Hepatocyte (in vitro differentiated cells): ENCODE measurements around the gene TRMT11. TPM values are rescaled to one million over a fixed set of nuclear protein-coding genes. Genes with fewer than 3 reads are reported as not detected.

Experiments used
- DNase-seq: peaks from one replicate; pipeline ENCODE4 v3.0.0-alpha.2; 2016; ENCODE audit warnings: low spot score
- H2AFZ ChIP-seq: fragments of 200-600 bp; sonication (generic); 2 replicates; pipeline ENCODE4 v1.6.0; 2016; ENCODE audit warnings: antibody characterized with exemption, mild to moderate bottlenecking
- H3K27ac ChIP-seq: fragments of 200-600 bp; sonication (generic); 2 replicates; pipeline ENCODE4 v1.5.1; 2016; ENCODE audit warnings: mild to moderate bottlenecking
- H3K27me3 ChIP-seq: fragments of 200-600 bp; sonication (generic); 2 replicates; pipeline ENCODE4 v1.6.1; 2016
- H3K36me3 ChIP-seq: fragments of 200-600 bp; sonication (generic); replicated peaks from 2 replicates; pipeline ENCODE4 v1.5.1; 2016; ENCODE audit warnings: low read depth; ENCODE audit not compliant: insufficient read depth
- H3K4me1 ChIP-seq: fragments of 200-600 bp; sonication (generic); 2 replicates; pipeline ENCODE4 v1.5.1; 2016; ENCODE audit warnings: mild to moderate bottlenecking, moderate library complexity; ENCODE audit not compliant: insufficient read depth
- H3K4me2 ChIP-seq: fragments of 200-600 bp; sonication (generic); 2 replicates; pipeline ENCODE4 v1.6.0; 2016
- H3K4me3 ChIP-seq: fragments of 200-600 bp; sonication (generic); 2 replicates; pipeline ENCODE4 v1.5.1; 2016; ENCODE audit warnings: mild to moderate bottlenecking
- H3K79me2 ChIP-seq: fragments of 200-600 bp; sonication (generic); 2 replicates; pipeline ENCODE4 v1.6.0; 2017; ENCODE audit warnings: mild to moderate bottlenecking
- H3K9me2 ChIP-seq: fragments of 200-600 bp; sonication (generic); replicated peaks from 2 replicates; pipeline ENCODE4 v1.6.0; 2017; ENCODE audit warnings: mild to moderate bottlenecking; ENCODE audit not compliant: insufficient read depth
- H3K9me3 ChIP-seq: fragments of 200-600 bp; sonication (generic); 2 replicates; pipeline ENCODE4 v1.5.1; 2016; ENCODE audit warnings: low read depth, mild to moderate bottlenecking
- H4K20me1 ChIP-seq: fragments of 200-600 bp; sonication (generic); 2 replicates; pipeline ENCODE4 v1.6.0; 2016; ENCODE audit warnings: mild to moderate bottlenecking; ENCODE audit not compliant: insufficient read depth, poor library complexity, severe bottlenecking
- EZH2 ChIP-seq: fragments of 200-600 bp; sonication (generic); IDR thresholded peaks from 2 replicates; pipeline ENCODE4 v1.6.1; 2016; ENCODE audit warnings: antibody characterized with exemption, mild to moderate bottlenecking, borderline replicate concordance
- EZH2phosphoT487 ChIP-seq: fragments of 200-600 bp; sonication (generic); IDR thresholded peaks from one replicate; pipeline ENCODE4 v1.6.1; 2018; ENCODE audit warnings: antibody characterized with exemption, mild to moderate bottlenecking, low read depth, moderate library complexity; ENCODE audit not compliant: unreplicated experiment, severe bottlenecking
- WGBS: methylation state at CpG from one replicate; pipeline ENCODE4 v1.1.6; 2016; ENCODE audit warnings: low lambda C conversion rate; ENCODE audit errors: missing lambda C conversion rate; 5-methylcytosine and 5-hydroxymethylcytosine counted together
- polyA plus RNA-seq: library from polyadenylated mRNA; unstranded; fragments of >200 nt; fragmentation: Nextera tagmentation; extraction: Ambion mirVana; gene quantifications from 2 replicates; pipeline ENCODE4 v1.2.1, GENCODE V29; 2016
- total RNA-seq: library from RNA; depleted of rRNA; stranded (reverse); fragments of >200 nt; gene quantifications from 2 replicates; pipeline ENCODE4 v1.2.3, GENCODE V29; 2014
- TF ChIP-seq, protein P1 (sequence below): fragments of 200-600 bp; sonication (generic); IDR thresholded peaks from 2 replicates; pipeline ENCODE4 v1.5.1; 2016; ENCODE audit warnings: antibody characterized with exemption, mild to moderate bottlenecking; ENCODE audit not compliant: poor library complexity

Gene TRMT11
- total and polyA plus RNA-seq, 2 experiments from 2014 or later = 18.6 to 27.6 TPM

DNA sequence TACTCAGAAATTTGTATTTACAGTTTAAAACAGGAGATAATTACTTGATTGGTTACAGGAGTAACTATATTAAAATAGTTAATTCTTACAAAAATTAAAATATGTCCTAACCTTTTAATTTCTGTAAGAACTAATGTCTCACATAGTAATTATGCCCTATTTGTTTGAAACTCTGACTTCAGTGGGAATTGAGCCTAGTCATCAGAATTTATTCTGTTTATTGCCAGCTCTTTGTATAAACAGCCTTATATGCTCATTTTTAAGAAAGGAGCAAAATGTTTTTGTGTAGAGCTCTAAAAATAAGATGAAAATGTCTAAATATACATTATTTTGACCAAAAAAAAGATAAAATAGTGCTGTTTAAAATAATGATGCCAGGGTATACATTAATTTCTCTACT lies 21.5 kb downstream of the TRMT11 start:
- no peak overlapping the region for H3K4me2 ChIP-seq
- TF ChIP-seq EZH2phosphoT487 = no peak
- TF ChIP-seq, protein P1, sequence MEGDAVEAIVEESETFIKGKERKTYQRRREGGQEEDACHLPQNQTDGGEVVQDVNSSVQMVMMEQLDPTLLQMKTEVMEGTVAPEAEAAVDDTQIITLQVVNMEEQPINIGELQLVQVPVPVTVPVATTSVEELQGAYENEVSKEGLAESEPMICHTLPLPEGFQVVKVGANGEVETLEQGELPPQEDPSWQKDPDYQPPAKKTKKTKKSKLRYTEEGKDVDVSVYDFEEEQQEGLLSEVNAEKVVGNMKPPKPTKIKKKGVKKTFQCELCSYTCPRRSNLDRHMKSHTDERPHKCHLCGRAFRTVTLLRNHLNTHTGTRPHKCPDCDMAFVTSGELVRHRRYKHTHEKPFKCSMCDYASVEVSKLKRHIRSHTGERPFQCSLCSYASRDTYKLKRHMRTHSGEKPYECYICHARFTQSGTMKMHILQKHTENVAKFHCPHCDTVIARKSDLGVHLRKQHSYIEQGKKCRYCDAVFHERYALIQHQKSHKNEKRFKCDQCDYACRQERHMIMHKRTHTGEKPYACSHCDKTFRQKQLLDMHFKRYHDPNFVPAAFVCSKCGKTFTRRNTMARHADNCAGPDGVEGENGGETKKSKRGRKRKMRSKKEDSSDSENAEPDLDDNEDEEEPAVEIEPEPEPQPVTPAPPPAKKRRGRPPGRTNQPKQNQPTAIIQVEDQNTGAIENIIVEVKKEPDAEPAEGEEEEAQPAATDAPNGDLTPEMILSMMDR = no peak
- TF ChIP-seq EZH2 = no peak
- H3K79me2 ChIP-seq = peaks cover 3% of the 10 kb centered on the region
- no peak overlapping the region for H3K27ac ChIP-seq
- H3K4me1 ChIP-seq = no peaks in the 10 kb centered on the region
- H2AFZ ChIP-seq = no peak overlapping the region
- no peak overlapping the region for H3K4me3 ChIP-seq
- no peaks in the 10 kb centered on the region for H3K9me3 ChIP-seq
- no peak for DNase-seq
- no peaks in the 10 kb centered on the region for H3K9me2 ChIP-seq
- H4K20me1 ChIP-seq = no peaks in the 10 kb centered on the region
- no peaks in the 10 kb centered on the region for H3K27me3 ChIP-seq
- no peaks in the 10 kb centered on the region for H3K36me3 ChIP-seq

DNA sequence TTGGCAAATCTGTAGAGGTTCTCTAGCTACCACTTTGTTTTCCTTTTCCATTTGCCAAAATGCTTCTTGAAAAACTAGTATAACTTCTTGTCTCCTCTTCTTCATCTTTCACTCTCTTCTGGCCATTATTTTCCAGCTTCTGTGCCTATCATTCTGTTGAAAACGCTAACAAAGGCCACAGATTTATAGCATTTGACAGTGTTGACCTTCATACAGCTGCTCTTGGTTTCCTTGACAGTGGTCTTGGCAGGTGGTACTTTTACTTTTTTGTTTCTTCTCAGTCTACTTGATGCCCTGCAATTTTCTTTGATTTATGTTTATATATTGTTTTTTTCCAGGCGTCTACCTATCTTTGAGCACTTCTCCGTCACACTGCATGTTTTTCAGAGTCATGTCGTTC lies 23.7 kb downstream of the TRMT11 start:
- Histone ChIP-seq H3K27me3 (no peaks in the 10 kb centered on the region), H3K4me1 (no peaks in the 10 kb centered on the region), H4K20me1 (no peaks in the 10 kb centered on the region), H3K4me3 (no peak overlapping the region), H2AFZ (no peak overlapping the region), H3K4me2 (no peak overlapping the region), H3K79me2 (no peaks in the 10 kb centered on the region), H3K36me3 (no peaks in the 10 kb centered on the region), H3K9me2 (no peaks in the 10 kb centered on the region), H3K9me3 (no peaks in the 10 kb centered on the region), H3K27ac (no peak overlapping the region)
- WGBS = 97% methylated on average over 4 of the region's 4 CpGs
- no peak for DNase-seq
- TF ChIP-seq EZH2 = no peak
- TF ChIP-seq, protein P1 = no peak
- TF ChIP-seq EZH2phosphoT487 = no peak

DNA sequence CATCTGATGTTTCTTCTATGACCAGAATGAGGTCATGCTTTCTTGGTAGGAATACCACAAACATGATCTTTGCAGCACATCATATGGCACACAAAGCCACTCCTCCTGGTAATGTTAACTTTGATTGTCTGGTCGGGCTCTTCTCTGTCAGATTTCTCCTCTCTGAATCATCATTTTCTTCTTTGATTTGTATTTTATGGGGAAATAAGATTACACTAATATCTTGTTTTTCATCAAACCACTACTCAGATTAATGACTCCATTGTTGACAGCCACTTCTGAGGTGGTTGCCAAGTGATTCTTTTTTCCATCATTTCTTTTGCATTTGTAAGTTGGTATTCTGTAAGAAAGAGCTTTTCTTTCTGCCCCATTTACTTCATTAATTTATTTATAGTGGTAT lies 29.5 kb downstream of the TRMT11 start:
- TF ChIP-seq EZH2 (no peak), EZH2phosphoT487 (no peak)
- TF ChIP-seq, protein P1 = no peak
- Histone ChIP-seq H3K27me3 (no peaks in the 10 kb centered on the region), H3K27ac (no peak overlapping the region), H3K79me2 (no peaks in the 10 kb centered on the region), H3K4me2 (no peak overlapping the region), H3K4me1 (no peaks in the 10 kb centered on the region), H3K9me3 (no peaks in the 10 kb centered on the region), H3K4me3 (no peak overlapping the region), H4K20me1 (no peaks in the 10 kb centered on the region), H3K36me3 (no peaks in the 10 kb centered on the region), H3K9me2 (no peaks in the 10 kb centered on the region), H2AFZ (no peak overlapping the region)
- 100% methylated on average over 1 of the region's 1 CpG for WGBS
- no peak for DNase-seq

DNA sequence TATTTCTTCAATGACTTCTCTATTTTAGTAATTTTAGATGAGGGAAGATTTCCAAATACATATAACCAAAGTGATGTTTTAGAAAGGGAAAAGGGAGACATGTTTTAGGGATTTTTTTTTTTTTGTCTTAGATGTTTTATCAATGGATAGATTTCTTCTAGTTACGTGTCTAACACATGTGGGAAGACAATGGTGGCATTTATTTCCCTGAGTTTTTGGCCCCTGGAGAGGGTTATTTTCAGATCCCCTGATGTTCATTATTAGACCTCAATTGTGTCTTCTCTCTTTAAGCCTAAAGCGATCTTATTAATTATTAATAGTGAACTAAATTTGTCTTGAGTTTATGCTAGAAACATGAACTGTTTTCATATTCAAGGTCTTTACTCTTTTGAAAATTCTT lies 30.3 kb downstream of the TRMT11 start:
- no peaks in the 10 kb centered on the region for H3K36me3 ChIP-seq
- 92% methylated on average over 2 of the region's 2 CpGs for WGBS

More for the DNA sequence above, 30.3 kb downstream of the TRMT11 start:
- no peaks in the 10 kb centered on the region for H3K4me1 ChIP-seq
- H3K79me2 ChIP-seq = no peaks in the 10 kb centered on the region
- H3K4me3 ChIP-seq = no peak overlapping the region
- H3K9me3 ChIP-seq = no peaks in the 10 kb centered on the region
- TF ChIP-seq EZH2 (no peak), EZH2phosphoT487 (no peak)
- TF ChIP-seq, protein P1 = no peak
- no peaks in the 10 kb centered on the region for H4K20me1 ChIP-seq
- H3K9me2 ChIP-seq = no peaks in the 10 kb centered on the region
- H3K4me2 ChIP-seq = no peak overlapping the region
- no peaks in the 10 kb centered on the region for H3K27me3 ChIP-seq
- DNase-seq = no peak
- no peak overlapping the region for H3K27ac ChIP-seq
- H2AFZ ChIP-seq = no peak overlapping the region
